Measurements from ENCODE around the gene MGMT.

DNA sequence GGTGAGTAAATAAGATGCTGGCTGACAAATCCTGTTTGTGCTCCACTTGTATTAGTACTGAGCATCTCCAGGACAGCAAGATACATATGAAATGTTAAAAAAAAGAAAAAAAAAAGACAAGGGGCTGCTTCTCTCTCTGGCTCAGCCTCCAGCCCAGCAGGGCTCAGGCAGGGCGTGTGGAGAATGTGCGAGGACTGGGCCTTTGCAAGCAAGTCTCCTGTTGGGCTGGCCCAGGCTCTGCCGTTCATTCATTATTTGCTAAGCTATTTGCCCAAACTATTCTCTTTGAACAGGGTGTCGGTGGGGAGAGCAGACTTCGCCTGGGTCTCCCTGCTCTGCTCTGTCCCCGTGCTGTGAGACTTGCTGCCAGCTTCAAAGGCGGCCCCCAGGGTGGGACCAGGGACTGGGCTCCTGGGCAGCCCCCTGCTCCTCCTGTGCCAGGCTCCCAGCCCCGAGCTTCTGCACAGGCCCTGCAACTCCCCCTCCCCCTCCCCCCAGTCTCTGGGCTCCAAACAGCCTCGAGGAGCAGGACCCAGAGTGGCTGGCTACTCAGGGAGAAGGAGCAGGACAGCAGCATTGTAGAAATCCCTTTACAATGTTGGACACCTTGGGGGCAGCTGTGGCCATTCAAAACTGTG is 25.6 kb upstream of the MGMT start:
- TF ChIP-seq POLR2A (IDR thresholded peaks at IDR 0.05; ENCODE audit: low read depth, low read length) = no peak
- TF ChIP-seq, protein P1, sequence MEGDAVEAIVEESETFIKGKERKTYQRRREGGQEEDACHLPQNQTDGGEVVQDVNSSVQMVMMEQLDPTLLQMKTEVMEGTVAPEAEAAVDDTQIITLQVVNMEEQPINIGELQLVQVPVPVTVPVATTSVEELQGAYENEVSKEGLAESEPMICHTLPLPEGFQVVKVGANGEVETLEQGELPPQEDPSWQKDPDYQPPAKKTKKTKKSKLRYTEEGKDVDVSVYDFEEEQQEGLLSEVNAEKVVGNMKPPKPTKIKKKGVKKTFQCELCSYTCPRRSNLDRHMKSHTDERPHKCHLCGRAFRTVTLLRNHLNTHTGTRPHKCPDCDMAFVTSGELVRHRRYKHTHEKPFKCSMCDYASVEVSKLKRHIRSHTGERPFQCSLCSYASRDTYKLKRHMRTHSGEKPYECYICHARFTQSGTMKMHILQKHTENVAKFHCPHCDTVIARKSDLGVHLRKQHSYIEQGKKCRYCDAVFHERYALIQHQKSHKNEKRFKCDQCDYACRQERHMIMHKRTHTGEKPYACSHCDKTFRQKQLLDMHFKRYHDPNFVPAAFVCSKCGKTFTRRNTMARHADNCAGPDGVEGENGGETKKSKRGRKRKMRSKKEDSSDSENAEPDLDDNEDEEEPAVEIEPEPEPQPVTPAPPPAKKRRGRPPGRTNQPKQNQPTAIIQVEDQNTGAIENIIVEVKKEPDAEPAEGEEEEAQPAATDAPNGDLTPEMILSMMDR (conservative IDR thresholded peaks at IDR 0.05; ENCODE audit: low read depth, low read length) = no peak
- TF ChIP-seq SMC3 (IDR thresholded peaks at IDR 0.05; ENCODE audit: low read depth, low read length) = no peak
- TF ChIP-seq NFE2L2 (IDR thresholded peaks at IDR 0.05; ENCODE audit: low read depth, low read length) = no peak
- TF ChIP-seq RFX5 (IDR thresholded peaks at IDR 0.05; ENCODE audit: low read depth, low read length) = no peak
- TF ChIP-seq CEBPB (IDR thresholded peaks at IDR 0.05; ENCODE audit: low read depth, low read length) = no peak
- TF ChIP-seq, protein P2, sequence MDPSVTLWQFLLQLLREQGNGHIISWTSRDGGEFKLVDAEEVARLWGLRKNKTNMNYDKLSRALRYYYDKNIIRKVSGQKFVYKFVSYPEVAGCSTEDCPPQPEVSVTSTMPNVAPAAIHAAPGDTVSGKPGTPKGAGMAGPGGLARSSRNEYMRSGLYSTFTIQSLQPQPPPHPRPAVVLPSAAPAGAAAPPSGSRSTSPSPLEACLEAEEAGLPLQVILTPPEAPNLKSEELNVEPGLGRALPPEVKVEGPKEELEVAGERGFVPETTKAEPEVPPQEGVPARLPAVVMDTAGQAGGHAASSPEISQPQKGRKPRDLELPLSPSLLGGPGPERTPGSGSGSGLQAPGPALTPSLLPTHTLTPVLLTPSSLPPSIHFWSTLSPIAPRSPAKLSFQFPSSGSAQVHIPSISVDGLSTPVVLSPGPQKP (IDR thresholded peaks at IDR 0.05; ENCODE audit: borderline replicate concordance, low read depth, low read length) = no peak

Measured in IMR-90 (cell line).